Stromal cell of bone marrow (primary cell): ENCODE data around the gene UNC5A.

Experiments
- DNase-seq: peaks from one replicate; pipeline ENCODE4 v3.0.0-alpha.2; 2012; ENCODE audit warnings: low read depth

Gene UNC5A

DNA sequence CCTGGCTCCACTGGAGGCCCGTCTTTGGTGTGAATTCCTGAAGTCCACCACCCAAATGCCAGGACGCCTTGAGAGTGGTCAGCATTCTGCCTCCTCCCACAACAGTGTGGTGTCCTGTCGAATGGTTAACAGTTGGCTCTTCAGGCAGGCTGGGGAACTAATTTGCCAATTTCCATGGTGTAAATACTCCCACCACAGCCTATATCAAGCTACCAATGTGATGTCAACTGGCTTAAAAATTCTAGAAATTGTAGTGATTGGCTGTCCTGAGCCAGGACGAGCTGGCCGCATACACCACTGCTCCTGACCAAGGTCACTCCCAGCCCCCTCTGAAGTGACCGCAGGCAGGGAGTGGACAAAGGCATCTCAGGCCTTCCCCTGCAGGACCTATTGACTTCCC lies 11.1 kb downstream of the UNC5A start:
- no peak for DNase-seq

DNA sequence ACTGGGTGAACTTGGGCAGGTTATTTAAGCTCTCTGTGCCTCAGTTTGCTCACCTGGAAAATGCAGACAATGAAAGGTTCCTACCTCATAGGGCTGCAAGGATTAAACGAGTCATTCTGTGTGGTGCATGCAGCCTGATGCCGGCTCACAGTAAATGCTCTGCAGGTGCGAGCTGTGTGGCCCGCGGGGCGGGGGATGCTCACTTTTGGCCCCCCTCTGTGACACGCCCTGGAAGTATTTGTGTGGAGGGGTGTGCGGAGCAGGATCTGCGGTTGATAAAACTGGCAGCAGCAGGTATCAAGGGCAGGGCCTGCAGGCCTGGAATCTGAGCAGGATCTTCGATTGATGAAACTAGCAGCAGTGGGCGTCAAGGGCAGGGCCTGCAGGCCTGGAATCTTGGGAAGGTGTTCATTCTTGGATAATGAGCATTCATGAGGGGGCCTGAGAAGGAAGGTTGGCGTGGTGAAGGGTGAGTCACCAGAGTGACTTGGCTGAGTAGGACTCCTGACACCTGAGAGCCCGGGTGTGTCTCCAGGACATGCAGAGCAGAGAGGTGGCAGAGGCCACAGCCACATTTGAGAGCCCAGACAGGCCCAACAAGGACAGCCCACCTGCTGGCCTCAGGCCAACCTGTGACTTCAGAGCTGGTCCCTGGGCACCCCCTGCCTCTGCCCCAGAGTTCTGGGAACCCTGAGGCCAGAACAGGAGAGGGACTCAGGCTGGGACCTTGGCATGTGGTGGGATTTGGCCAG lies 11.9 kb downstream of the UNC5A start:
- DNase-seq: no peak

DNA sequence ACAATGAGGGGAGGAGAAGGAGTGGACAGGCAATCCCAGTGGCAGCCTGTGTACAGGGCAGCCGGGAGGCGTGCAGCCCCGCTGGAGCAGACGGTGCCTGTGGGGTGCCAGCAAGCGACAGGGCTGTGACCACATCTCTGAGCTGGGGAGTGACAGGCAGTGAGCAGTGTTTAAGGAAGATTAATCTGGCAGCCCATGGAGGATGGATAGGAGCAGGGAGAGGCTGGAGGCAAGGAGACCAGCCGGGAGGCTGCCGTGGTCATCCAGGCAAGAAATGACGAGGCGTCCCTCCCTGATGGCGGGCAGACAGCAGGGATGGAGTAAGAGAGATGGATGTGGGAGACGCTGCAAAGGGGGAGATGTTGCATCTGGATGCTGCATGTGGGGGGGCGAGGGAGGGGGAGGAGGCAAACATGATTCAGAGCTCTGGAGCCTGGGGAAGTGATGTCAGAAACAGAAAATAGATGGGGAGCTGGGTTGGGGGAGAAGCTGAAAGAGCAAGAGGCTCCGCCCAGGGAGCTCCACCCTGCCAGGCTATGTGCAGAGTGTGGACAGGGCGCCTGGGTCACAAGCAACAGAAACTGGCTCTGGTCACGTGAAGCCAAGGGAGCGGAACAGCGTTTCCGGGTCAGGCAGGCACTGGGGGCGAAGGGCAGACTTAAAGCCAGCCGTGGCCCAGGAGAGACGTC lies 12.6 kb downstream of the UNC5A start:
- no peak for DNase-seq

DNA sequence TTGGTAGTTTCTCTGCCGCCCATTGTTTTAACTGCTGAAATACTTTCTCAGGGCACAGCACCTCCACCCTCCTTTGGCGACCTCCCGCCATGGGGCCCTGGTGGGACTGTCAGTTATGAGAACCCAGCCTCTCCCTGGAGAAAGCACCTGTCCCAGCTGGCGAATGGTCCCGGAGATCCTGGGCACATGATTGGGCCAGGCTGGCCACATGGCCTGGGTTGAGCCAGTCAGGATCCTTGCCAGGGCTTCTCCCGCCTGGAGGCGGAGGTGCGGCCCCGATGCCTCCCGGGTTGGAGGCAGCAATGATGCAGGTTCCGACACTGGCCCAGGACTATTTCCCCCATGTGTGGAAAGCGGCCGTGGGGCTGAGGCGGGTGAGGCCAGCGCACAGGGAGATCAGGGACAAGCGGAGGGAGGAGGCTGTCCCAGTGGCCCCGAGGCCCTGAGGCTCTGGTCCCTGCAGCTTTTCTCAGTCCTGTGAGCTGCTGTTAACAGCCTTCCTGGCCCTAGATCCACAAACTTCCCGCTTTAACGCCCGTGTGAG lies 13.6 kb downstream of the UNC5A start:
- no peak for DNase-seq

DNA sequence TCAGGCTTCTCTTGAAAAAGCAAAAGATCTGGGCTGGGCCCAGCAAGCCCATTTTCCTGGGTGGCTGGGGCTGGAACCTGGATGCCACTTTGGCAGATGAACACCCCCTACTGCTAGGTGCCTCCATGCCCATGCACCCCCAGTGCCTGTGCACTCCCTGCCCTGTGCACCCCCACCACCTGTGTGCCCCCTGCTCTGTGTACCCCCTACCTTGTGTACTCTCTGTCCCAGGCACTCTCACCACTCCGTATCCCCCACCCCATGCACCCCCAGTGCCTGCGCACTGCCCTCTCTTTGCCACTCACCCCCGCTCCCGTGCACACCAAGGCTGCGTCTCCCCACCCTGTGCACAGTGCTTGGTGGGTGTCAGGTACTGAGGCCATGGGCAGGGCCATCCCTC lies 14.2 kb downstream of the UNC5A start:
- no peak for DNase-seq

DNA sequence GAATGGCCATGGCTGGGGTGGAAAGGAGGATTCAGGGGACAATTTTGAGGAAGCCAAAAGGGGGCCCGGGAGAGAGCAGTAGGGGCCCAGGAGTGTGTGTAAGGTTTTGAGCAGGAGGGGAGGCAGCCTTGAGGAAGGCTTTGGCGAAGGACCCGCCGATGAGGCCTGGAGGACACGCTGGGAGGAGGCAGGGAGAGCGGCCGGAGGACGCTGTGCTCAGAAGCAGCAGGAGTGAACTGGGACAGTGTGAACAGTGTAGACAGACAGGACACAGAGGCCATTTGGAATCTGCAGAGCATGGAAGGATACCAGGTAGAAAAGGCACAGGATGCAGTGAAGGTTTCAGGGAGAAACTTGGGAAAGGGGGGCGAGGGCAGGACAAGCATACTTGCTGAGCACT lies 14.9 kb downstream of the UNC5A start:
- no peak for DNase-seq

DNA sequence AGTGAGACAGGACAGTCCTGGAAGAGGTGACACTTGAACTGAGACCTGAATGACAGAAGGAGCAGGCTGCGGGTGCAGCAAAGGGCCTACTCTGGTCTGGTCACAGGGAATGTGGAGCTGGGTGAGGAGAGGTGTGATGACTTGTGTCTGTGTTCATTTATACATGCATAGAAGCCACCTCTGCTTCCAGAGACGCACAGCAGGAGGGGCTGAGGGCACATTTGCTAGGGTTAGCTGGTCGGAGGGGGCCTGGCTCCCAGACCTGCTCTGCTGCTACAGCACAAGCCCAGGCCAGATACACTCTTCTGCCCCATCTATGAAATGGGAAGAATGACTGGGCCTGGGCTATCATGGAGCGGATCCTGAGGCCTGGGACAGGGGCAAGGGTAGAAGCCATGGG lies 15.6 kb downstream of the UNC5A start:
- DNase-seq: no peak

DNA sequence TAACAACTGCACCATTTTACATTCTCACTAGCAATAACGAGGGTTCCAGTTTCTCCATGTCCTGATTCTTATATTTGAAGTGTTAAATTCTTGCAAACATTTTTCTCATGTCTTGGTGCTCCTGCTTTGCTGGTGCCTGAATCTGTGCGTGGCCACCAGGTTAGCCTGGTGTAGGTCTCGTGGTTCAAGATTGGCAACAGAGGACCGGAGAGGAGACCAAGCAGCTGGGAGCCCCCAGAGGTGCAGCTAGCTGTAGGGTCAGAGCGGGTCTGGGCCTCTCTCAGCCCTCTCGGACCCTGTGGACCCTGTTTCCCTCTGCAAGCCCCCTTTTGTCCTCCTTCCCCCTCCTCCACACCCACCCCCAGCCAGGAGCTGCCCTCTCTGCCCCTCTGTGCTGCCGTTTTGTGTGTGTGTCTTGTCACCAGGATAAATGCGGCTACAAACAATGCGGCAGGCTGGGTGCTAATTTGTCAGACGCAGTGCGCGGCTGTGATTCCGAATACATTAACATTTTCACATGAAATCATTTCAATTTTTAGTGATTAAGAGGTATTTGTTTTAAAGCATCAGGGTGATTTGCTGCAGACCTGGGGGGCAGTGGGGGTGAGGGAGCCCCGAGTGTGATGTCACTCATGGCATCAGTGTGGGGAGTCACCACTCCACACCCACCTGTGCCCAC lies 17.5 kb downstream of the UNC5A start:
- no peak for DNase-seq

DNA sequence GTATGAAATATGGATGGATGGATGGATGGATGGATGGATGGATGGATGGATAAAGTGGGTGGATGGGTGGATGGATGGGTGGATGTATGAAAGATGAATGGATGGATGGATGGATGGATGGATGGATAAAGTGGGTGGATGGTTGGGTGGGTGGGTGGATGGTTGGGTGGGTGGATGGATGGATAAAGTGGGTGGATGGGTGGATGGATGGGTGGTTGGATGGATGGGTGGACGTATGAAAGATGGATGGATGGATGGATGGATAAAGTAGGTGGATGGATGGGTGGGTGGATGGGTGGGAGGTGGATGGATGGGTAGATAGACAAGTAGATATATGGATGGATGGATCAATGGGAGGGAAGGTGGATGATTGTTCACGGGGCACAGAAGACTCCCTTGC lies 19.0 kb downstream of the UNC5A start:
- DNase-seq: no peak

DNA sequence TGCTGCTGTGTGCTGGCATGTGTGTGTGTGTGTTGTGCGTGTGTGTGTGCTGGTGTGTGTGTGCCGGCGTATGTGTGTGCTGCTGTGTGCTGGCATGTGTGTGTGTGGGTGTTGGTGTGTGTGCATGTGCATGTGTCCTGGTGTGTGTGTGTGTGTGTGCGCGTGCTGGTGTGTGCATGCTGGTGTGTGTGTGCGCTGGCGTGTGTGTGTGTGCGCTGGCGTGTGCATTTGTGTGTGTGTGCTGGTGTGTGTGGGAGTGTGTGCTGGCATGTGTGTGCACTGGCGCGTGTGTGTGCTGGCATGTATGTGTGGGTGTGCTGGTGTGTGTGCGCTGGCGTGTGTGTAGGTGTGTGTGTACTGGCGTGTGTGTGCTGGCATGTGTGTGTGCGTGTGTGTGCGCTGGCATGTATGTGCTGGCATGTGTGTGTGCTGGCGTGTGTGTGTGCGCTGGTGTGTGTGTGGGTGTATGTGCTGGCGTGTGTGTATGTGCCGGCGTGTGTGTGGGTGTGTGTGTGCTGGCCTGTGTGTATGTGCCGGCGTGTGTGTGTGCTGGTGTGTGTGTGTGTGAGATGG lies 20.1 kb downstream of the UNC5A start:
- no peak for DNase-seq

DNA sequence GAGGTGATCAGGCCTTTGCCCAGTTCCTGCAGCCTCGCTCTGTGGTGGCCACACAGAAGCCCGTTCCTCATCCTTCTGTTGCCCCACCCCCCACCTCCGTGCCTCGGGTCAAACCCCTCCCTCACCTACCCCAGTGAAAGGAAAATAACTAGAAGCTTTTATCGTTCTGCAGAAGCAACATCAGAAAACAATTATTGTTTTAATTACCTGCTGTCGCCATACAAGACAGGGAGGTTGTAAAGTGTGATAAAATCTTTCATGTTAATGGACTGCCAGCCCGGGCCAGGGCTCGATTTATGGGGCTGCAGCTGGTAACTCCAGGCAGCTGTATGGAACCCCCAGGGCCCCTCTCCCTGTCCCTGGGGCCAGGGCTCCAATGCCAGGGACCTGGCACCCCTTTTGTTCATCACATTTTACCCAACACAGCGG lies 20.6 kb downstream of the UNC5A start:
- DNase-seq: no peak

DNA sequence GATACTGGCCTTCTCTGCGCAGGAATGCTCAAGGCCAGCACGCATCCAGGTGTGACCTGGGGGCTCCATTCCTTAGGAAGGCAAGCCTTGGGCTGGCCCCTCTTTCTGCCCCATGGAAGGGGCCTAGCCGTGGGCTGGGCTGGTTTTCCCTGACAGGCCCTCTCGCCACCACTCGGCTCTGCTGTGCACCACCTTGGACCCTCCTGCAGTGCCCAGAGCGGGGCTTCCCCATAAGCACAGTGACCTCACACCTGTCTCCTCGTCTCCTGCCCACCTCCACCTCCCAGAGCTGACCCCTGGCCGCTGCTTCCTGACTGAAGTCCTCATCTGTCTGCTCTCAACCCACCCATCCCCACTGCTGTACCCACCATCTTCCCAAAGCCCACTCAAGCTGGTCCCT lies 21.1 kb downstream of the UNC5A start:
- no peak for DNase-seq

DNA sequence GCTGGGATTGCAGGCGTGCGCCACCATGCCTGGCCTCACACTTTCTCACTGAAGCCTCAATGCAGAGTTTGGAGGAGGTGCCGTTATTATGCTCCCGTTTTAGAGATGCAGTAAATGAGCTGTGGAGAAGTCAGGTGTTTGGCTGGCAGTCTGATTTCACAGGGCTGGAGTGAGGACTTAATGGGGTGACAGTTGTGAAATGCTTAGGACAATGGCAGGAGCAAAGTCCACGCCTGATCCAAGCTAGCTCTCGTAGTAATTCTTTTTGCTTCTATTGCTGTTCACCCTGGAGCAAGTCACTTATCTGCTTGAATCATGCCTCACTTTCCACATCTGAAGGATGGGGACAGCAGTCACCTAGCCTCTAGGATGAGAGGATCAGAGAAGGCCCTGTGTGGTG lies 21.8 kb downstream of the UNC5A start:
- no peak for DNase-seq

DNA sequence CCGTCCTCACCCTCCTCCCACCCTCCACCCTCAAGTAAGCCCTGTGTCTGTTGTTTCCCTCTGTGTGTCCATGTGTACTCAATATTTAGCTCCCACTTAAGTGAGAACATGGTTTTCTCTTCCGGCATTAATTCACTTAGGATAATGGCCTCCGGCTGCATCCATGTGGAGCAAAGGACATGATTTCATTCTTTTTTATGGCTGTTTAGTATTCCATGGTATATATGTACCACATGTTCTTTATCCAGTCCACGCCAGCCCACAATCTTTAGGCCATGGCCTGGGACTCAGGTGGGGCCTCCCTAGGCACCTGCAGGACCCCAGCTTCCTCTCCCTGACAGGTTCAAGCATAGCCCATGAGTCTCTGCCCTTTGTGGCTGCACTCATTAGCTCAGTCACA lies 22.9 kb downstream of the UNC5A start:
- no peak for DNase-seq

DNA sequence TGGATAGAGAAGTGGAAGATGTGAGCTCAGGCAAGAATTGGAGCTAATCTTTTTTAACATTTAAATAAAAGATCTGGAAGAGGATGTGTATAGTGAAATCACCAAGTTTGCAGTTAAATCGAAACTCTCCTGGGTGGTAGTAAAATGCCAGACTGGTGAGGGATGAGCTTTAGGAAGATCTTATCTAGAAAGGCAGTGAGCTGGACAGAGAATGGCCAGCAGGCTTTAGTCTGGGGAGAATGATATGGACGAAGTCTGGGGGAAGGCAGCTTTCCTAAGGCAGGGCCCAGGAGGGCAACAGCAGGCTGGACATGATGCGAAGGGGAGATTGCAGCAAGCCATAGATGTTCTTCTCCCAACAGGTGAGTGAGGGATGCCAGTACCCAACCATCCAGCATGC lies 25.6 kb downstream of the UNC5A start:
- no peak for DNase-seq

DNA sequence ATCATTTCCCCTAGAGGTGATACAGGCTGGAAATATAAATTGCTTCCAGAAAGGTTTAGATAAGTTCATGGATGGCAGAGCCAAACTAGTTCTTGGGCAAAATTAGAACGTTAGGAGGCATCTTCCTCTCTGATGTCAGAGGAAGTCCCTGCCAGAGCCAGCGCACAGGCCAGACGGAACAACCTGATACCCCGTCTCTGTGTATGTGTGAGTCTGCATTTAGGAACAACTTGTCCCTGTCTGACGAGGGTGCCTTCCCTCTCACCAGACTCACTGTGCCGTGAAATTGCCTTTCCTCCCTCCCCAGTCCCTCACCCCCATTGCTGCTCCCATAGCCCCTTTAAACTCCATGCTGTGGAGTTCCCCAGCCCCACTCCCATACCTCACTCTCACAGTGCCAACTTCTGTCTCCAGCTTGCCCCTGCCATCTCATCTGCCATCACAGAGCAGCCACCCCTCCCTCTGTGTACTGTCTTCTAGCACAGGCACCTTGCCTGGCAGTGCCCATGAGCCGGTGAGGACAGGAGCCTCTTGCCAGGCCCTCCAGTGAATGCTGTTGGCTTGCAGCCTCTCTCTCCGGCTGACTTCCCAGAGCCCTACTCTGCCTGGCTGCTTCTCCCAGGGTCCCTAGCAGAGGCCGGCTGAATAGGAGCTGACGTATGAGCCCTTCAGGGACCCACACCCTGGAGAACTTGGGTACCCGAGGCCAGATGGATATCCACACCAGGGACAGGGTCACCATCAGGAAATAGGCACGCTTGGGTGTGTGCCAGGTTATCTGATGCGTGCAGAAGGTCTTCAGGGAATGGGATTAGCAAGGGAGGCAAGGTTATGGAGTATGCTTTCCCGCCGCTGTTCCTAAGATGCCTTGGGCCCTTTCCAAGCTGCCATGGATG lies 26.7 kb downstream of the UNC5A start:
- no peak for DNase-seq

DNA sequence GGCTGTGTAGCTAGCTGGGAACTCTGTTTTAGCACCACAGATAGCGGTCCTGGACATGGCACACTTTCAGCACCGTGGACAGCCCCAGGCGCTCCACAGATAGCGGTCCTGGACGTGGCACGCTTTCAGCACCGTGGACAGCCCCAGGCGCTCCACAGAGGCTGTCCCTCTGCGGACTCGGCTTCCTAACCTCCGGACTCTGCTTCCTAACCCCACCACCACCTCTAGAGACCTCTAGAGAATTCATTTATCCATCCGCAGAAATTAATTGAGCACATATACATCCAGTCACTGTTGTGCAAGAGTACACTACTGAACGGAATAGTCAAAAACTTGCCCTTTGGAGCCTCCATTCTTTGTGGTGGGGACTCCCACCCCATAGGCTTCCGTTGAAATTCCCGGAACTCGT lies 27.4 kb downstream of the UNC5A start:
- DNase-seq: peak; percentile 71

DNA sequence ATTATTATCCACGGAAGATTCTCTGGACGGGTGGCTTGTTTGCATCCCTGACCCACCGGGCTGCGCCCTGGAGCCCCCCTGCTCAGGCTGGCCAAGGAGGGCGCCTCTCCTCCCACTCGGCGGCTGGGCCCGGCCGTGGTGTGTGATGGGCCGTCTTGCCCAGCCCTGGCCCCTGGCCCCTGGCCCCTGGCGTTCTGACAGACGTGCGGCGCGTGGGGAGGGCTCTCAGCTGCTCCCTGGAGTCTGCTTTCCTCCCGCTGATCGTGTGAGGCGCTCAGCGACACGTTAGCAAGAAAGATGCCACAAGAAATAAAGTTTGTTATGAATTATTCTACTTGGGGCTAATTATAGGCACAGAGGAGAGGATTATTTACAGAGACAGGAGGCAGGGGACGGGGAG lies 33.3 kb downstream of the UNC5A start:
- DNase-seq: no peak

DNA sequence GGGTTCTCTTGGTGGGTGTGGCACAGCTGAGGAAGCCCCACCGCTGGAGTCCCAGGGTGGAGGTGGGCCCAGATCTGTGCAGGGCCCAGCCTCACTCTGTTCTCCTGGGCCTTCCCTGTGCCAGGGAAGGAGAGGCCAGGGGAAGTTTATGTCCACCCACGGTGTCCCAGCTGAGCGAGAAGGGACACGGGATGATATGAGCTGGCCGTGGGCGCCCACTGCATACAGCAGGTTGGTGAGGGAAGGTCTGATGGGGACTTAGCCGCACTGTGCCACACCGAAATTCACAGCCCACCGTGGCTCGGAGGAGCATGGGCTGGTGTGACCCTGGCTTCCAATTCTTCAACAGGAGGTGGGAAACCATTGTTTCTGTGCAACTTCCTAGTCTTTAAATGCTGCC lies 33.9 kb downstream of the UNC5A start:
- DNase-seq: no peak

DNA sequence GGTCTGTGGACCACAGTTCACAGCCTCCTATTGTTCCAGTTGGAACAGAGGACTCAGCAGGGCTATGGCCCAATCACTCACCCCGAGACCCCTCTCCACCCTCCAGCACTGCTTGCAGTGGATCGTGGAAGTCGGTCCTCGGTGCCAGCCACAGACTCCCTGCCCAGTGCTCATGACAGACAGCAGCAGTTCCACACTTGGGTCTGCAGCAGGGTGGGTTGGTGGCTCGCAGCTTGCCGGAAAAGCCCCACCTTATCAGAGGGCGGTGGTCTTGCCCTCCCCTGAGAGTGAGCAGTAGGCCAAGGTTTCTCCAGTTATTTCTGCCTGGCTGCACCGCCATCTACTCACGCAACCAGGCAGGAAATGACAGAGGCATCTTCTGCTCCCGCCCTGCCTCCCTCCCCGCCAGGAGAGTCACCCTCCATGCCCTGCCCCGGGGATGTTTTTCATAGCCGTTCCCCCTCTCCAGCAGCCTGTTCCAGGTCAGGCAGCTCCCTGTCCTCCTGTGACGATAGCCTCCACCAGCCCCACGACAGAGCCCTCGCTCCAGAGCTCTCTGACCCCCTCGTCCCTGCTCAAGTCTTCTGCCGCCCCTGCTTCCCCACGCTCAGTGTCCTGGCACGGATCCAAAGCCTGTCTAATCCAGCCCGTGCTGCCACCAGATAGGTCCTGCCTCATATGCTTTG lies 34.5 kb downstream of the UNC5A start:
- DNase-seq: no peak

DNA sequence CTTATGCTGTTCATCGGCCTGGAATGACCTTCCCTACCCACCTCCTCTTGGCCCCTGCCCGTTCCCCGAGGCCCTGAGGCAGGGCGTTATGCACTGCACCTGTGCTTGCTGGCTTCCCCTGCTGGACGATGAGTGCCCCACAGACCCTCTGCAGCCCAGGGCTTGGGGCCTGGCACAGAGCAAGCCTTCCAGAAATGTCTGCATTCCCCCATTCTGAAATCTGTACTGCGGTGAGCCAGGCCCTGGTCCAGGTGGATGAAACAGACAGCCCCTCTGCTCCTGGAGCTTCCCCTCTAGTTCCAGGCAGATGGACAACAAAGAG lies 35.0 kb downstream of the UNC5A start:
- DNase-seq: no peak
